HPDE6-E6E7 (cell line): Measurements from ENCODE around the gene CHD9.
"Not testable (repeated sequence)": the region's sequence is repeated elsewhere in the genome, so short reads cannot be mapped to it uniquely, and the experiment has no call there.

Experiments used
- DNase-seq: peaks from one replicate; pipeline ENCODE4 v3.0.0; 2011; ENCODE audit warnings: missing footprints; ENCODE audit errors: extremely low spot score

The CHD9 gene

DNA sequence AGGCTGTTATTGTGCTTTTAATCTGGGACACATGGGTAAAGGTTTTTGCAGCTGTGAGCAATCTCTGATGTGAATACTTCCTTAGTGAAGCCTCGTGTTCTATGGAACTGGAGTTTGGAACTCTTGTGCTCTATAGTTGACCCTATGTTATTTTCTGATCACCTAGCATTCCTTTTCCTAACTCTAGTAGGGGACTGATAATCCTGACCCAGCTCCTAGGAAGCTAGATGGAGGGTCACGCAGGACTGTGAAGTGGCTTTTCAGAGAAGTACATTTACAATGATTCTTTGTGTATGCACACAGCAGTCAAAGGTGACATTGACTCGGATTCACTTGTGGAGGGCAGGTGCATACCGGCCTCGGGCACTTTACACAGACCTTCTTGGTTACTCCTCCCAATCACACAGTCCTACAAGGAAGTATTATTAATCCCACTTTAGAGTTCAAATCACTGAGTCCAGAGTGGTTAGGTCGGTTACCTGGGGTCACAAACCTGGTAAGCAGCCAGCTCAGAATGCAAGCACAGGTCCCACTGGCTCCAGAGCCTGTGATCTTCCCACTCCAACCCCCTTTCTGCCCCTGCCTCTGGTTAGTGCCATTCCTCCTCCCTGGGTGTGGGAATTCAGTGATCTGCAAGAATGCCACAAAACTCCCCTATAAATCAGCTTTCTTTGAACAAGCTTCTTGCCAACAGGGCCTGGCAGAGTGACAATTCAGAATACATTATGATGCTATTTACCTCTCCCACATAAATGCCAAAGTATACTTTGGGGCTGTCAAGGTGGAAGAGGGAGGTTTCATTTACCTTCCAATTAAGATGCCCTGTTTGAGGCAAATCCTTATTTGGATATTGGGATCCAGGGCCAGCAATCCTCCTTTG, 9.2 kb upstream of the CHD9 start:
- no peak for DNase-seq

DNA sequence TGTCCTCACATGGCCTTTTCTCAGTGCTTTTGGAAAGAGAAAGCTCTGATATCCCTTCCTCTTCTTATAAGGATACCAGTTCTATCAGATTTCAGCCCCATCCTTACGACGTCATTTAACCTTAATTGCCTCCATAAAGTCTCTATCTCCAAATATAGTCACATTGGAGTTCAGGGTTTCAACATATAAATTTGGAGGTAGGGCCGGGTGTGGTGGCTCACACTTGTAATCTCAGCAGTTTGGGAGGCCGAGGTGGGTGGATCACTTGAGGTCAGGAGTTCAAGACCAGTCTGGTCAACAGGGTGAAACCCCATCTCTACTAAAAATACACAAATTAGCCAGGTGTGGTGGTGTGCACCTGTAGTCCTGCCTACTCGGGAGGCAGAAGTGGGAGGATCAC, 7.3 kb upstream of the CHD9 start:
- DNase-seq, result not testable (repeated sequence)

- DNase-seq, result no peak
Measured at GRCh38 chr16:53048139-53048915, 6.5 kb upstream of the CHD9 start.

DNA sequence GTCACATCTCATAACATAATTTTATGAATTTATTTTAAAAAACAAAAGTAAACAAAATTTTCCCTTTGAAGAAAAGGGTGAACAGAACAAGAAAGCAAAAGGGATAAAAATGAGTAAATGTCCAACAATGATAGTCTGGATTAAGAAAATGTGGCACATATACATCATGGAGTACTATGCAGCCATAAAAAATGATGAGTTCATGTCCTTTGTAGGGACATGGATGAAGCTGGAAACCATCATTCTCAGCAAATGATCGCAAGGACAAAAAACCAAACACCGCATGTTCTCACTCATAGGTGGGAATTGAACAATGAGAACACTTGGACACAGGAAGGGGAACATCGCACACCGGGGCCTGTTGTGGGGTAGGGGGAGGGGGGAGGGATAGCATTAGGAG, 3.5 kb upstream of the CHD9 start:
- not testable (repeated sequence) for DNase-seq

DNA sequence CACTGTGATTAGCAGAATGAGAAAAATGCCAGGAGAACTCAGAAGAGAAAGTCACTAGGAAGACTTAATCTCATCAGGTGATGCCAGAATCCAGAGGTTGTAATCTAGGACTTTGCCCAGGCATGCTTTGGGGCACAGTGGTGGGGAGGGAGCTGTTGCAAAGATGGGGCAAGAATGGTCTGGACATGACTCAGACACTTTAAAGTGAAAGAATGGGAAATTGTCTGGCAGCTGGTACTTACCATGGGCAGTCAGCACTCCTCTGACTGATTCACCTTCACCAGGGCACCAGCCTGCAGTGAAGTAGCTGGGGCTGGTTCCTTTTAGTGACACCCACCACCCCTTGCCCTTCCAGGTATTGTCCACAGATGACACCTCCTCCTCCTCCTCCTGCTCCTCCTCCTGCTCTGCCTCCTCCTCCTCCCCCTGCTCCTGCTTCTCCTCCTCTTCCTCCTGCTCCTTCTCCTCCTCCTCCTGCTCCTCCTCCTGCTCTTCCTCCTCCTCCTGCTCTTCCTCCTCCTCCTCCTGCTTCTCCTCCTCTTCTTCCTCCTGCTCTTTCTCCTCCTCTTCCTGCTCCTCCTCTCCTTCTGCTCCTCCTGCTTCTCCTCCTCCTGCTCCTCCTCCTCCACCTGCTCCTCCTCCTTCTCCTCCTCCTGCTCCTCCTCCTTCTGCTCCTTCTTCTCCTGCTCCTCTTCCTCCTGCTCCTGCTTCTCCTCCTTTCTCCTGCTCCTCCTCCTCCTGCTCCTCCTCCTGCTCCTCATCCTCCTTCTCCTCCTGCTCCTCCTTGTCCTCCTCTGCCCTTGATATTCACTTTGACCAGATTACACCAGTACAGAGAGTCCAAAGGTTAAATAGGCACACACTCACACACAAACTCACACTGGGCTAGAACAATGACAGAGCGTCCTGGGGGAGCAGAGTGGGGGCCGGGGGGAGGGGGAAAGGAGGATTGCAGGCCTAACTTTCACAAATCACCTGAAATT, 2.0 kb upstream of the CHD9 start, which contains the start of gene CHD9NB:
Gene CHD9NB (minus strand): TSS at position 379 of the 983 bp plus-strand sequence. CDS start 8,739 bp downstream, outside the sequence.
- DNase-seq, result peak; percentile 97

DNA sequence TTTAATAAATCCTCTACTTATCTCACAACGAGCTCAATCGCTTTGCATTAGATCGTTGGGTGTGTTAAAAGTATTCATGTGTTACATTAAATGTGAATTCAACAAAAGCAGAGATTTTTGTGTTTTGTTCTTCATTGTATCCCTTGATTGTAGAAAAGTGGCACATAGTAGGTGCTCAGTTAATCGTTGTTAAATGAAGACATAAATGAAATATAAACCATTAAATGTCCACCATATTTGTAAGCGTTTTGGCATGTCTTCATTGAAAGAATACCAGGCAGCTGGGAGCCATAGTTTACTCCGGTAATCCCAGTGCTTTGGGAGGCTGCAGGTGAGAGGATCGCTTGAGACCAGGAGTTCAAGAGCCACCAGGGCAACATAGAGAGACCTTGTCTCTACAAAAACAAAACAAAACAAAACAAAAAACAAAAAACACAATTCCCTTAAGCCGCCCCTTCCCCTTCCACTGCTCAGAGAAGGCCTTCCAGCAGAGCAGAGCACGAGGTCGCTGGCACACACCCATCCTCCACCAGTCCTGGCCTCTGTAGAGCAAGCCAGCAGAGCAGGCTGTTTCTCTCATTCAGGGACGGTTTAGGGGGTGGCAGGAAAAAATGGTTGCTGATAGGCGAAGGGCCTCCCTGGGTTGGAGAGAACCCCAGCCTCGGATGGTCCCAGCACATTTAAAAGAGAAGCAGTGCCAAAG, 673 bp upstream of the CHD9 start:
- no peak for DNase-seq

- no peak for DNase-seq
Measured at GRCh38 chr16:53055541-53056391, 975 bp downstream of the CHD9 start.

DNA sequence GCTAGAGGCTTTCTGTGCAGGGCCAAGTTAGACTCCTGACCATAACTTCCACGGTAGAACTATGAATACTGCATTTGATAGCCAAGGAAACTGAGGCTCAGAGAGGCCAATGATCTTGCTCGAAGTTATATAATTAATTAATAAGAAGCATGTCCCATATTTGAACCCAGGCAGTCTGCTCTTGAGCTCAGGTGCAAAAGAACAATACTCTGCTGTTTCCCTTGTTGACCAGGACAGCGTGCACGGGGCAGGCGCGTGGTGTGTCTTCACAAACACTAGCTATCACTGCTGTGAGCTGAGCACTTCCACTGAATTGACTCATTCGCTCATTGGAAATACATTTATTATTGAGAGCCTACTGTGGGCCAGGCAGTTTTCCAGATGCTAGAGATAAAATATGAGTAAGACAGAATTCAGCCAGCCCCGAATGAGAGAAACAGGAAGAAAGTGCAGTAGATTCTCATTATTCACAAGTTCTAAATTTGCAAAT, 1.6 kb downstream of the CHD9 start:
- no peak for DNase-seq

- DNase-seq, result no peak
Measured at GRCh38 chr16:53057658-53058057, 2.9 kb downstream of the CHD9 start.

GRCh38 chr16:53058441-53058840, 3.6 kb downstream of the CHD9 start:
- no peak for DNase-seq

DNA sequence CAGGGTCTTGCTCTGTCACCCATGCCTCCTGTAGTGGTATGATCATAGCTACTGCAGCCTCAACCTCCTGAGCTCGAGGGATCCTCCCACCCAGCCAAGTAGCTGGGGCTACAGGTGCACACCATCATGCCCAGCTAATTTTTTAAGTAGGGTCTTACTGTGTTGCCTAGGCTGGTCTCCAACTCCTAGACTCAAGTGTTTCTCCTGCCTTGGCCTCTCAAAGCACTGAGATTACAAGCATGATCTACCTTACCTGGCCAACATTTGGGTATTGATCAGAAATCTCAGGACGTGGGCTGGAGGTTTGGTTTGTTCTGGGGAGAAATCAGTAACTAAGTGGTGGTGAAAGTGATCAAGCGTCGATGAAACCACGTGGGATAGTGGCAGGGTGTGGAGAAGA, 4.1 kb downstream of the CHD9 start:
- DNase-seq, result no peak

GRCh38 chr16:53059672-53060071, 4.9 kb downstream of the CHD9 start:
- no peak for DNase-seq

DNA sequence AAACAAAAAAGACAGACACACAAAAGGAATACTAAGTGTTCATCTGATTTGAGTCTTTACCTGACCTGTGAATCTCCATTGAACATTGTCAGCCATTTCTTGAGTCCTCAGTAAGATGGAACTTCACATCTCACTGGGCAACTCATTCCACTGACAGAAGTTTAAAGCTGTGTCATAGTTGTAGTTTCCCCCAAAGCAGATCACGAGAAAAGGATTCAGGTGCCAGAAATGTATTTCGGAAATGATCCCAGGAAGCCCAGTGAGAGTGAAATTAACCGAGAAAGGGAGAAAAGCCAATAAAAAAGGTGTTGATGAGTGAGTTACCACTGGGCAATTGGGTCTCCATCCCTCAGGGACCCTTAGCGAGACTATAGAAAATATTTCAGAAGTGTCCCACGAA, 6.5 kb downstream of the CHD9 start:
- DNase-seq, result no peak

DNA sequence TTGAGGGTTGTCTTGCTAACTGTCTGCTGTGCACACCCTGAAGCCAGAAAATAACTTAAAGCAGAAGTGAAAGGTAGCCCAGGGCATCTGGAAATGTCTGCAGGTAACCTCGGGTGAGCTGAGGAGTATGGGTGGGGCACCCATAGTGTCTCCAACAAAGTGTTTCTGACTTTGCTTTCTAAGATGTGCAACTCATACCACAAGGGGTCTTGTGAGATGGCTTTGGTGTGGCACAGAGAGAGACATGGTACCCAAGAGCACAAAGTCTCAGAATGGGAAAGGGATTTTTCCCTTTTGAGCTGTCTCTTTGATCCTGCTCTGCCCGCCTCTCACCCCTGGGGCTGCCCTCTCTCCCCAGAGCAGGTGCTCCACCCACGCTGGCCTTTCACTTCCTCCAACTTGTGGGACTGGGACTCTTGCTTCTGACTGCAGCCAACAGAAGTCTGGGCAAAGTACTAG, 6.9 kb downstream of the CHD9 start:
- no peak for DNase-seq

DNA sequence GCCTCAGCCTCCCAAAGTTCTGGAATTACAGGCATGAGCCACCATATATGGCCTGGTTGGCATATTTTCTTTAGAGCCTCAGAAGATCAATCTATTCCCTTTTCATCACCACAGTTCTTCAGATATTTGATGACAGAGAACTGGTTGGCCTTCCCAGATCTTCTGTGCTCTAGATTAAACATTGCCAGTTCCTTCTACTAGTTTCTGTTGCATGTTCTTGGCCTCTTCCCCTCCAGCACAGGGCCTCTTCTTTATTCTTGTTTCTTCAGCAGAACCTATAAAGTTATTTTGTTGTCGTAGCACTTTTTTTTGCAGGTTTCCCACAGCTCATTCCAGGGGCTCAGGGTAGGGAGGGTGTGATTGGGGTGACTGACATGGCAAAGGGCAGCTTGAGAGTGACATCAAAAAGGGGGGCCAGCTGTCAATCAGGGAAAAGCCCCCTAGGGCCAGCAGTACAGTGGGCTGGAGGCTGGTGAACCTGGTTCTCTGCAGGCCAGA, 9.3 kb downstream of the CHD9 start:
- DNase-seq, result no peak

DNA sequence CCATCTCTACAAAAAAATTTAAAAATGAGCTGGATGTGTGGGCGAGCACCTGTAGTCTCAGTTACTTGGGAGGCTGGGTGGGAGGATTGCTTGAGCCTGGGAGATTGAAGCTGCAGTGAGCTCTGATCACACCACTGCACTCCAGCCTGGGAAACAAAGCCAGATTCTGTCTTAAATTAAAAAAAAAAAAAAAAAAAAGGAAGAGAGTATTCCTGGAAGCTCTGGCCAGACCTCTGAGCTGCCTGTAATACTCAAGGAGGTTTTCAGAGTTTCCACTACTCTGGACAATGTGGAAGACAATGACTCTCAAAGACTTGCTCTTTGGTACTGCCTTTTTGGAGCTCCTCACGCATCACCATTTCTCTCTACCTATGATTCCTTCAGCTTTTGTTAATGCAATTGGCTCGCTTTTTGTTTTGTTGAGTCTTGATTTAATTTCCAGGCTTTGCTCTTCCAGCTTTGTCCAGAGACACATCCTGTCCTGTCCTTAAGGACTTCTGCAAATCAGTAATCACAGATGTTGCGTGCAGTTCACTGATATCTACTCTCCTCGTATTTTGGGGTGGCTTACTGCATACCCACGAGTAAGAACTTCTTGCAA, 10.8 kb downstream of the CHD9 start:
- DNase-seq, result no peak

DNA sequence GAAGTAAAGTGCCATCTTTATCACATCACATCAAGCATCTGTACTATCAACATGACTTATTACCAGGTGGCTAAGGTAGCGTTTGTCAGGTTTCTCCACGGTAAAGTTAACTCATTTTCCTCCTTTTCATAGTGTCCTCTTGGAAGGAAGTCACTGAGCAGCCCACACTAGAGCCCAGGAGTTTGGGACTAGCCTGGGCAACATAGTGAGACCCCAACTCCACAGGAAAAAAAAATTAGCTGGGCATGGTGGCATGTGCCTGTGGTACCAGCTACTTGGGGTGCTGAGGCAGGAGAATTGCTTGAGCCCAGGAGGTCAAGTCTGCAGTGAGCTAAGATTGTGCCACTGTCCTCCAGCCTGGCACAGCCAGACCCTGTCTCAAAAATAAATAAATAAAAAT, 12.9 kb downstream of the CHD9 start:
- no peak for DNase-seq

GRCh38 chr16:53068423-53068833, 13.6 kb downstream of the CHD9 start:
- DNase-seq, result no peak

GRCh38 chr16:53069772-53070171, 15.0 kb downstream of the CHD9 start:
- no peak for DNase-seq
